SK-N-SH (cell line): Measurements from ENCODE around the gene ADCK1. TPM values are rescaled to one million over a fixed set of nuclear protein-coding genes. Genes with fewer than 3 reads are reported as not detected.

Source experiments
- CTCF ChIA-PET: fragments of 300-600, 350-600 bp; formaldehyde crosslinking; extraction: SDS; loops from one replicate; lab custom pipeline; 2021; lab: Yijun Ruan, JAX
- POLR2A ChIA-PET: fragments of 350-600 bp; sonication (Branson Sonifier 250); formaldehyde crosslinking; extraction: SDS; loops from one replicate; lab custom pipeline; 2020; ENCODE audit warnings: antibody characterized with exemption, inconsistent platforms; lab: Yijun Ruan, JAX
- DNase-seq: peaks from one replicate; pipeline ENCODE4 v3.0.0; 2012
- H2AFZ ChIP-seq: fragments of 200-600 bp; sonication (generic); 2 replicates; pipeline ENCODE4 v1.8.1; 2016; ENCODE audit warnings: antibody characterized with exemption, mild to moderate bottlenecking, low read depth
- H3F3A ChIP-seq: fragments of 200-600 bp; sonication (generic); replicated peaks from 2 replicates; pipeline ENCODE3; 2016; ENCODE audit warnings: antibody characterized with exemption, mild to moderate bottlenecking; ENCODE audit not compliant: insufficient read depth
- H3K27ac ChIP-seq, 2 experiments: fragments of 200-500 bp in 1 of 2; fragments of 200-600 bp in 1 of 2; sonication (Bioruptor generic) in 1 of 2; sonication (generic), shearing (Covaris generic) in 1 of 2; 2 replicates each; pipeline versions ENCODE4 v1.5.1 to v1.6.1; 2014 to 2016; ENCODE audit warnings: low read depth in 2 of 2, inconsistent platforms in 1 of 2, low read length in 1 of 2, mild to moderate bottlenecking in 1 of 2, mixed read lengths in 1 of 2
- H3K27me3 ChIP-seq: fragments of 200-600 bp; sonication (generic), shearing (Covaris generic); 2 replicates; pipeline ENCODE4 v1.6.1; 2016; ENCODE audit warnings: mixed run types; ENCODE audit not compliant: insufficient read depth
- H3K36me3 ChIP-seq, 2 experiments: fragments of 200-500 bp in 1 of 2; fragments of 200-600 bp in 1 of 2; sonication (Bioruptor generic) in 1 of 2; sonication (generic) in 1 of 2; replicated peaks in 1 of 2; 2 replicates each; pipeline versions ENCODE3 to v1.5.1; 2014 to 2016; ENCODE audit warnings: low read length in 1 of 2, mild to moderate bottlenecking in 1 of 2; ENCODE audit not compliant: insufficient read depth in 2 of 2, control insufficient read depth in 1 of 2
- H3K4me1 ChIP-seq, 2 experiments: fragments of 200-500 bp in 1 of 2; fragments of 200-600 bp in 1 of 2; sonication (Bioruptor generic) in 1 of 2; sonication (generic), shearing (Covaris generic) in 1 of 2; 2 replicates each; pipeline versions ENCODE4 v1.5.1 to v1.6.1; 2014 to 2016; ENCODE audit warnings: low read depth in 1 of 2, low read length in 1 of 2, mixed run types in 1 of 2; ENCODE audit not compliant: insufficient read depth in 2 of 2, control insufficient read depth in 1 of 2
- H3K4me2 ChIP-seq: fragments of 200-600 bp; sonication (generic), shearing (Covaris generic); 2 replicates; pipeline ENCODE4 v1.6.1; 2017; ENCODE audit warnings: mixed run types
- H3K4me3 ChIP-seq, 2 experiments: fragments of 200-500 bp in 1 of 2; fragments of 200-600 bp in 1 of 2; sonication (Bioruptor generic) in 1 of 2; sonication (generic), shearing (Covaris generic) in 1 of 2; 2 replicates each; pipeline versions ENCODE4 v1.5.1 to v1.8.1; 2014 to 2016; ENCODE audit warnings: low read depth in 2 of 2, inconsistent platforms in 1 of 2, low read length in 1 of 2, mild to moderate bottlenecking in 1 of 2, mixed read lengths in 1 of 2, moderate library complexity in 1 of 2
- H3K79me2 ChIP-seq: fragments of 200-600 bp; sonication (generic); 2 replicates; pipeline ENCODE4 v1.8.1; 2017; ENCODE audit warnings: mild to moderate bottlenecking; ENCODE audit not compliant: insufficient read depth
- H3K9ac ChIP-seq: fragments of 200-600 bp; sonication (generic); 2 replicates; pipeline ENCODE4 v1.6.1; 2017; ENCODE audit warnings: mixed run types
- H3K9me2 ChIP-seq: fragments of 200-600 bp; sonication (generic); 2 replicates; pipeline ENCODE4 v1.6.1; 2017; ENCODE audit warnings: mixed run types
- H3K9me3 ChIP-seq: fragments of 200-600 bp; sonication (generic); 2 replicates; pipeline ENCODE4 v1.6.1; 2017; ENCODE audit warnings: mixed run types, mild to moderate bottlenecking, moderate library complexity
- H4K20me1 ChIP-seq: fragments of 200-600 bp; sonication (generic); 2 replicates; pipeline ENCODE4 v1.6.1; 2017; ENCODE audit warnings: mild to moderate bottlenecking, mixed run types; ENCODE audit not compliant: insufficient read depth
- ELF1 ChIP-seq: IDR thresholded peaks from 2 replicates; pipeline ENCODE4 v1.4.0; 2012
- EP300 ChIP-seq, 2 experiments: IDR thresholded peaks; 2 replicates each; pipeline versions ENCODE4 v1.4.0 to v1.6.1; 2012; ENCODE audit warnings: borderline replicate concordance in 1 of 2, low read depth in 1 of 2, low read length in 1 of 2
- EZH2phosphoT487 ChIP-seq: fragments of 200-600 bp; sonication (generic); IDR thresholded peaks from 2 replicates; pipeline ENCODE4 v1.6.1; 2017; ENCODE audit warnings: low read depth, mixed run types, mild to moderate bottlenecking, antibody characterized with exemption, moderate library complexity, borderline replicate concordance
- FOXM1 ChIP-seq: IDR thresholded peaks from 2 replicates; pipeline ENCODE4 v1.4.0; 2012; ENCODE audit warnings: low read depth, mild to moderate bottlenecking
- GATA2 ChIP-seq: sonication (generic); formaldehyde crosslinking; IDR thresholded peaks from 2 replicates; pipeline ENCODE4 v1.5.0; 2020; ENCODE audit warnings: mild to moderate bottlenecking, missing genetic modification reagents
- MEF2A ChIP-seq: IDR thresholded peaks from 2 replicates; pipeline ENCODE4 v1.4.0; 2012; ENCODE audit warnings: low read depth, borderline replicate concordance
- MXI1 ChIP-seq: IDR thresholded peaks from 2 replicates; pipeline ENCODE4 v1.6.1; 2012; ENCODE audit warnings: mild to moderate bottlenecking, low read depth, low read length, improper control_type of control experiment
- NRF1 ChIP-seq: IDR thresholded peaks from 2 replicates; pipeline ENCODE4 v1.6.1; 2012; ENCODE audit warnings: low read depth, mild to moderate bottlenecking, low read length
- POLR2AphosphoS5 ChIP-seq: IDR thresholded peaks from 2 replicates; pipeline ENCODE4 v1.6.1; 2012; ENCODE audit warnings: low read depth, low read length
- RFX5 ChIP-seq: IDR thresholded peaks from 2 replicates; pipeline ENCODE4 v1.6.1; 2012; ENCODE audit warnings: mild to moderate bottlenecking, improper control_type of control experiment, low read length
- RXRA ChIP-seq: IDR thresholded peaks from 2 replicates; pipeline ENCODE4 v1.4.0; 2012; ENCODE audit warnings: low read depth, mild to moderate bottlenecking, borderline replicate concordance
- SIN3A ChIP-seq: IDR thresholded peaks from 2 replicates; pipeline ENCODE4 v1.6.1; 2012; ENCODE audit warnings: low read depth, mild to moderate bottlenecking, low read length, moderate library complexity, borderline replicate concordance
- TAF1 ChIP-seq: IDR thresholded peaks from 2 replicates; pipeline ENCODE4 v1.6.1; 2012; ENCODE audit warnings: low read depth, mild to moderate bottlenecking, low read length, moderate library complexity, borderline replicate concordance
- TEAD4 ChIP-seq: IDR thresholded peaks from 2 replicates; pipeline ENCODE4 v1.4.0; 2012; ENCODE audit warnings: mild to moderate bottlenecking, borderline replicate concordance; ENCODE audit not compliant: insufficient read depth
- WGBS: methylation state at CpG from one replicate; pipeline ENCODE4 v1.1.6; 2017; ENCODE audit warnings: low lambda C conversion rate; 5-methylcytosine and 5-hydroxymethylcytosine counted together
- polyA plus RNA-seq, 3 experiments: library from polyadenylated mRNA; depleted of rRNA; stranded (reverse); fragments of >200 nt; gene quantifications; 2 replicates each; pipeline ENCODE4 v1.2.3, GENCODE V29; 2012
- TF ChIP-seq, protein P1 (sequence below): fragments of 150-350 bp; IDR thresholded peaks from 2 replicates; pipeline ENCODE4 v1.6.1; 2016; ENCODE audit warnings: mild to moderate bottlenecking, low read depth, low read length
- TF ChIP-seq, protein P2 (sequence below): fragments of 150-350 bp; IDR thresholded peaks from 2 replicates; pipeline ENCODE4 v1.6.1; 2017; ENCODE audit warnings: antibody characterized with exemption, low read length, low read depth, borderline replicate concordance
- TF ChIP-seq, protein P3 (sequence below): IDR thresholded peaks from 2 replicates; pipeline ENCODE4 v1.6.1; 2012; ENCODE audit warnings: mild to moderate bottlenecking, low read depth, low read length, moderate library complexity
- TF ChIP-seq, protein P4 (sequence below): IDR thresholded peaks from 2 replicates; pipeline ENCODE4; 2012
- TF ChIP-seq, protein P5 (sequence below): fragments of 200-600 bp; sonication (generic); IDR thresholded peaks from 2 replicates; pipeline ENCODE4 v1.6.1; 2017; ENCODE audit warnings: antibody characterized with exemption, mild to moderate bottlenecking, moderate library complexity
- TF ChIP-seq, protein P6 (sequence below): IDR thresholded peaks from 2 replicates; pipeline ENCODE4 v1.4.0; 2012; ENCODE audit warnings: low read depth, borderline replicate concordance

The ADCK1 gene
- polyA plus RNA-seq, 1 of the 3 experiments (the other 2 are of a cell fraction) = 11.4 TPM

DNA sequence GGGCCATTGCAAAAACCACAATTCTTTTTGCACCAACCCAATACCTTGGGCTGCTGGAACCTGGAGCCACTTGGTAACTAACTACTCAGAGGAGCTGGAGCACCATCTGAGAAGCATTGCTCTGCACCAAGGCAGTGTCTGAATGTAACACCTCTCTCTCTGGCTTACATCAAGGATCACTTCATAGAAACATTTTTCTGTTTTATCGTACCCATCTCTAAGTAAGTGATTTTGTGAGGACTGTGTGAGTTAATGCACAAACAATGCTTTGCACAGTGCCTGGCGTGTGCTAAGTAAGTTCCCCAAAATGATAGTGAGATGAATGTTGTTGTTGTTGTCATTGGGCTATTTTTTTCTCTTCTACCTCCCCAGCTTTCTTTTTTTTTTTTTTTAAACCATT lies 111.4 kb downstream of the ADCK1 start:
- Histone ChIP-seq H3F3A (no peaks in the 10 kb centered on the region), H3K27ac (no peak overlapping the region), H3K4me3 (no peak overlapping the region), H3K4me2 (no peak overlapping the region), H3K27me3 (no peaks in the 10 kb centered on the region), H3K4me1 (peaks cover 0 to 8% of the 10 kb centered on the region in 2 experiments; a peak in 1 of 4 replicates), H3K79me2 (no peaks in the 10 kb centered on the region), H3K9me2 (no peaks in the 10 kb centered on the region), H2AFZ (no peak overlapping the region), H4K20me1 (no peaks in the 10 kb centered on the region), H3K9ac (no peak overlapping the region), H3K36me3 (no peaks in the 10 kb centered on the region), H3K9me3 (no peaks in the 10 kb centered on the region)
- WGBS = 80% methylated on average over 2 of the region's 2 CpGs
- POLR2A ChIA-PET = no interaction called here
- no peak for DNase-seq
- CTCF ChIA-PET = no interaction called here
- TF ChIP-seq EZH2phosphoT487 (no peak), ELF1 (no peak), NRF1 (no peak), POLR2AphosphoS5 (no peak), GATA2 (CRISPR knock-in tag) (no peak), SIN3A (no peak), TEAD4 (no peak), EP300 (IDR thresholded peaks at IDR 0.05; ENCODE audit: borderline replicate concordance in 1 of 2, low read depth in 1 of 2, low read length in 1 of 2) (no peak), FOXM1 (no peak), RXRA (no peak), MXI1 (no peak), TAF1 (no peak), MEF2A (no peak), RFX5 (no peak)
- TF ChIP-seq, protein P1, sequence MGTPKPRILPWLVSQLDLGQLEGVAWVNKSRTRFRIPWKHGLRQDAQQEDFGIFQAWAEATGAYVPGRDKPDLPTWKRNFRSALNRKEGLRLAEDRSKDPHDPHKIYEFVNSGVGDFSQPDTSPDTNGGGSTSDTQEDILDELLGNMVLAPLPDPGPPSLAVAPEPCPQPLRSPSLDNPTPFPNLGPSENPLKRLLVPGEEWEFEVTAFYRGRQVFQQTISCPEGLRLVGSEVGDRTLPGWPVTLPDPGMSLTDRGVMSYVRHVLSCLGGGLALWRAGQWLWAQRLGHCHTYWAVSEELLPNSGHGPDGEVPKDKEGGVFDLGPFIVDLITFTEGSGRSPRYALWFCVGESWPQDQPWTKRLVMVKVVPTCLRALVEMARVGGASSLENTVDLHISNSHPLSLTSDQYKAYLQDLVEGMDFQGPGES = no peak
- TF ChIP-seq, protein P2, sequence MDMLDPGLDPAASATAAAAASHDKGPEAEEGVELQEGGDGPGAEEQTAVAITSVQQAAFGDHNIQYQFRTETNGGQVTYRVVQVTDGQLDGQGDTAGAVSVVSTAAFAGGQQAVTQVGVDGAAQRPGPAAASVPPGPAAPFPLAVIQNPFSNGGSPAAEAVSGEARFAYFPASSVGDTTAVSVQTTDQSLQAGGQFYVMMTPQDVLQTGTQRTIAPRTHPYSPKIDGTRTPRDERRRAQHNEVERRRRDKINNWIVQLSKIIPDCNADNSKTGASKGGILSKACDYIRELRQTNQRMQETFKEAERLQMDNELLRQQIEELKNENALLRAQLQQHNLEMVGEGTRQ = no peak
- TF ChIP-seq, protein P3, sequence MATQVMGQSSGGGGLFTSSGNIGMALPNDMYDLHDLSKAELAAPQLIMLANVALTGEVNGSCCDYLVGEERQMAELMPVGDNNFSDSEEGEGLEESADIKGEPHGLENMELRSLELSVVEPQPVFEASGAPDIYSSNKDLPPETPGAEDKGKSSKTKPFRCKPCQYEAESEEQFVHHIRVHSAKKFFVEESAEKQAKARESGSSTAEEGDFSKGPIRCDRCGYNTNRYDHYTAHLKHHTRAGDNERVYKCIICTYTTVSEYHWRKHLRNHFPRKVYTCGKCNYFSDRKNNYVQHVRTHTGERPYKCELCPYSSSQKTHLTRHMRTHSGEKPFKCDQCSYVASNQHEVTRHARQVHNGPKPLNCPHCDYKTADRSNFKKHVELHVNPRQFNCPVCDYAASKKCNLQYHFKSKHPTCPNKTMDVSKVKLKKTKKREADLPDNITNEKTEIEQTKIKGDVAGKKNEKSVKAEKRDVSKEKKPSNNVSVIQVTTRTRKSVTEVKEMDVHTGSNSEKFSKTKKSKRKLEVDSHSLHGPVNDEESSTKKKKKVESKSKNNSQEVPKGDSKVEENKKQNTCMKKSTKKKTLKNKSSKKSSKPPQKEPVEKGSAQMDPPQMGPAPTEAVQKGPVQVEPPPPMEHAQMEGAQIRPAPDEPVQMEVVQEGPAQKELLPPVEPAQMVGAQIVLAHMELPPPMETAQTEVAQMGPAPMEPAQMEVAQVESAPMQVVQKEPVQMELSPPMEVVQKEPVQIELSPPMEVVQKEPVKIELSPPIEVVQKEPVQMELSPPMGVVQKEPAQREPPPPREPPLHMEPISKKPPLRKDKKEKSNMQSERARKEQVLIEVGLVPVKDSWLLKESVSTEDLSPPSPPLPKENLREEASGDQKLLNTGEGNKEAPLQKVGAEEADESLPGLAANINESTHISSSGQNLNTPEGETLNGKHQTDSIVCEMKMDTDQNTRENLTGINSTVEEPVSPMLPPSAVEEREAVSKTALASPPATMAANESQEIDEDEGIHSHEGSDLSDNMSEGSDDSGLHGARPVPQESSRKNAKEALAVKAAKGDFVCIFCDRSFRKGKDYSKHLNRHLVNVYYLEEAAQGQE = no peak
- TF ChIP-seq, protein P4, sequence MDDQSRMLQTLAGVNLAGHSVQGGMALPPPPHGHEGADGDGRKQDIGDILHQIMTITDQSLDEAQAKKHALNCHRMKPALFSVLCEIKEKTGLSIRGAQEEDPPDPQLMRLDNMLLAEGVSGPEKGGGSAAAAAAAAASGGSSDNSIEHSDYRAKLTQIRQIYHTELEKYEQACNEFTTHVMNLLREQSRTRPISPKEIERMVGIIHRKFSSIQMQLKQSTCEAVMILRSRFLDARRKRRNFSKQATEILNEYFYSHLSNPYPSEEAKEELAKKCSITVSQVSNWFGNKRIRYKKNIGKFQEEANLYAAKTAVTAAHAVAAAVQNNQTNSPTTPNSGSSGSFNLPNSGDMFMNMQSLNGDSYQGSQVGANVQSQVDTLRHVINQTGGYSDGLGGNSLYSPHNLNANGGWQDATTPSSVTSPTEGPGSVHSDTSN = no peak
- TF ChIP-seq, protein P5, sequence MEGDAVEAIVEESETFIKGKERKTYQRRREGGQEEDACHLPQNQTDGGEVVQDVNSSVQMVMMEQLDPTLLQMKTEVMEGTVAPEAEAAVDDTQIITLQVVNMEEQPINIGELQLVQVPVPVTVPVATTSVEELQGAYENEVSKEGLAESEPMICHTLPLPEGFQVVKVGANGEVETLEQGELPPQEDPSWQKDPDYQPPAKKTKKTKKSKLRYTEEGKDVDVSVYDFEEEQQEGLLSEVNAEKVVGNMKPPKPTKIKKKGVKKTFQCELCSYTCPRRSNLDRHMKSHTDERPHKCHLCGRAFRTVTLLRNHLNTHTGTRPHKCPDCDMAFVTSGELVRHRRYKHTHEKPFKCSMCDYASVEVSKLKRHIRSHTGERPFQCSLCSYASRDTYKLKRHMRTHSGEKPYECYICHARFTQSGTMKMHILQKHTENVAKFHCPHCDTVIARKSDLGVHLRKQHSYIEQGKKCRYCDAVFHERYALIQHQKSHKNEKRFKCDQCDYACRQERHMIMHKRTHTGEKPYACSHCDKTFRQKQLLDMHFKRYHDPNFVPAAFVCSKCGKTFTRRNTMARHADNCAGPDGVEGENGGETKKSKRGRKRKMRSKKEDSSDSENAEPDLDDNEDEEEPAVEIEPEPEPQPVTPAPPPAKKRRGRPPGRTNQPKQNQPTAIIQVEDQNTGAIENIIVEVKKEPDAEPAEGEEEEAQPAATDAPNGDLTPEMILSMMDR = no peak
- TF ChIP-seq, protein P6, sequence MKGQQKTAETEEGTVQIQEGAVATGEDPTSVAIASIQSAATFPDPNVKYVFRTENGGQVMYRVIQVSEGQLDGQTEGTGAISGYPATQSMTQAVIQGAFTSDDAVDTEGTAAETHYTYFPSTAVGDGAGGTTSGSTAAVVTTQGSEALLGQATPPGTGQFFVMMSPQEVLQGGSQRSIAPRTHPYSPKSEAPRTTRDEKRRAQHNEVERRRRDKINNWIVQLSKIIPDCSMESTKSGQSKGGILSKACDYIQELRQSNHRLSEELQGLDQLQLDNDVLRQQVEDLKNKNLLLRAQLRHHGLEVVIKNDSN = no peak
